Panc1 (cell line): ENCODE measurements around the gene KIF26A. TPM values are rescaled to one million over a fixed set of nuclear protein-coding genes. Genes with fewer than 3 reads are reported as not detected.

ENCODE experiments used
- ATAC-seq: fragments of 200-7000 bp; cut with Tn5 transposase; 2 replicates; pipeline ENCODE4 v1.9.1; 2020; ENCODE audit warnings: mild to moderate bottlenecking, moderate library complexity
- BruUV-seq: library from RNA; stranded (reverse); fragments of 400-500 nt; replicated peaks from 2 replicates; lab custom pipeline; 2021; lab: Mats Ljungman, UMichigan
- CTCF ChIA-PET: fragments of 300-600 bp; sonication (Branson Sonifier 250); formaldehyde crosslinking; loops from one replicate; lab custom pipeline; 2022; ENCODE audit warnings: antibody characterized with exemption; lab: Charles Lee
- POLR2A ChIA-PET: fragments of 300-600 bp; sonication (Branson Sonifier 250); formaldehyde crosslinking; loops from one replicate; lab custom pipeline; 2022; ENCODE audit warnings: antibody characterized with exemption; lab: Charles Lee
- DNase-seq: peaks from one replicate; pipeline ENCODE4 v3.0.0-alpha.2; 2010; ENCODE audit warnings: low read depth, low spot score
- H3K27ac ChIP-seq: 2 replicates; pipeline ENCODE4 v1.5.1; 2011; ENCODE audit warnings: mild to moderate bottlenecking, low read length, inconsistent platforms
- H3K27me3 ChIP-seq: fragments of 200-500 bp; sonication (Bioruptor generic); 2 replicates; pipeline ENCODE4 v1.6.0; 2014; ENCODE audit warnings: low read length, inconsistent platforms; ENCODE audit not compliant: control insufficient read depth, insufficient read depth
- H3K36me3 ChIP-seq: fragments of 200-500 bp; sonication (Bioruptor generic); 2 replicates; pipeline ENCODE4 v1.5.1; 2014; ENCODE audit warnings: inconsistent platforms, mild to moderate bottlenecking, low read length, moderate library complexity; ENCODE audit not compliant: control insufficient read depth, insufficient read depth
- H3K4me1 ChIP-seq: 2 replicates; pipeline ENCODE4 v1.5.1; 2011; ENCODE audit warnings: inconsistent platforms, mild to moderate bottlenecking, low read length, moderate library complexity; ENCODE audit not compliant: control insufficient read depth, insufficient read depth
- H3K4me3 ChIP-seq, 2 experiments: 2 replicates each; pipeline ENCODE4 v1.5.1; 2011 to 2012; ENCODE audit warnings: low read depth in 2 of 2, low read length in 2 of 2, mild to moderate bottlenecking in 2 of 2, inconsistent platforms in 1 of 2, moderate library complexity in 1 of 2
- H3K9me3 ChIP-seq: fragments of 200-500 bp; sonication (Bioruptor generic); 2 replicates; pipeline ENCODE4 v1.5.1; 2014; ENCODE audit warnings: low read depth, mild to moderate bottlenecking, inconsistent platforms, low read length, moderate library complexity; ENCODE audit not compliant: control insufficient read depth, insufficient read depth
- POLR2AphosphoS5 ChIP-seq: IDR thresholded peaks from 2 replicates; pipeline ENCODE4 v1.6.1; 2012; ENCODE audit warnings: mild to moderate bottlenecking, low read depth, low read length, moderate library complexity
- SIN3A ChIP-seq: IDR thresholded peaks from 2 replicates; pipeline ENCODE4 v1.6.1; 2012; ENCODE audit warnings: low read depth, mild to moderate bottlenecking, low read length, moderate library complexity, borderline replicate concordance; ENCODE audit not compliant: insufficient read depth
- TCF7L2 ChIP-seq: IDR thresholded peaks from 2 replicates; pipeline ENCODE4 v1.6.1; 2011; ENCODE audit warnings: mild to moderate bottlenecking, low read depth, low read length, inconsistent platforms
- in situ Hi-C: cut with HindIII; loops from 2 replicates; pipeline ENCODE4 v1.10.0; 2016; ENCODE audit warnings: low sequenced_read_pairs, low pct_unique_long_range_greater_than_20kb
- intact Hi-C: fragments of 100-400 bp; cut with micrococcal nuclease; formaldehyde crosslinking; loops from one replicate; pipeline ENCODE4 v1.10.0; 2022; ENCODE audit not compliant: unreplicated experiment
- total RNA-seq: library from RNA; stranded (reverse); gene quantifications from one replicate; pipeline ENCODE4 v1.2.1, GENCODE V29; 2021; ENCODE audit not compliant: unreplicated experiment
- TF ChIP-seq, protein P1 (sequence below): fragments of 450-650 bp; IDR thresholded peaks from 2 replicates; pipeline ENCODE4 v1.5.1; 2017; ENCODE audit warnings: mild to moderate bottlenecking
- TF ChIP-seq, protein P2 (sequence below), 2 experiments: IDR thresholded peaks; 2 replicates each; pipeline ENCODE4 v1.6.1; 2011 to 2012; ENCODE audit warnings: low read depth in 2 of 2, control low read depth in 1 of 2, low read length in 1 of 2, mild to moderate bottlenecking in 1 of 2, moderate library complexity in 1 of 2; ENCODE audit not compliant: insufficient read depth in 1 of 2

The KIF26A gene
- total RNA-seq, 1 experiment from 2014 or later, result 4.4 TPM

DNA sequence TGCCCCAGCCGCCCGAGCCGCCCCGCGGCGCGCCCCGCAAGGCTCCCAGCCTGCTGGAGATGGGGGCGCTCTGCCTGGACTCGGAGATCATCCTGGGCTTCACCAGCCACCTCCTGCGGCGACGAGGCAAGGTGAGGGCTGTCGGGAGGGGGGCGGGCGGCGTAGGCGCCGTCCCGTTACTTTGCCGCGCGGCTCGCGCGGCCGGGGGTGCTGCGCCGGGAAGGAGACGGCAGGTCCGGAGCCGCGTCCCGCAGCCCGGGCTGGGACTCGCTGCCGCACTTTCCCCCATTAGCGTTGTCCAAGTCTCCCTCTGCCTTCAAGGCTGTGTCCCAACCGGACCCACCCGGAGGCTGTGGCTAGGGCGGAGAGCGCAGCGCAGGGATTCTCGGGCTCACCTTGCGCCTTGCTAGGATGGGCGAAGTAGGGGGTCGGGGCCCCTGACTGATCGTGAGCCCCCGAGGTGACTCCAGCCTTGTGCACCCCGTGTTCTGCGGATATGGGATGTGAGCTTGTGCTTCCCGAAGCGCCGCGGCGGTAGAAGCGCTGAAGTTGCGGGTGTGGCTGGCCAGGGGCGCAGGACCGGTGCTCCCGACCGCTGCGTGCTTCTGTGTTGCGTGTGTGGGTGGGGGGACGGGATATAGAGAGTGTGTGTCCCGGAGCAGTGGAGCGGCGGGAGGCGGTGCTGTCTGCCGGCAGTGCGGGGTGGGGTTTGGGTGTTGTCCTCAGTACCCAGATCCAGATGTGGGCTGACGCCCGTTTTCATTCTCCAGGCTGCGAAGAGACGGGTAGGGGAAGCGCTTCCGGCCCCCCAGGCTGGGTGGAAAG lies 1.7 kb upstream of the KIF26A start:
- BruUV-seq, result no TSS peak
- DNase-seq (no peak), ATAC-seq (no peak)
- Histone ChIP-seq H3K27me3 (no peaks in the 10 kb centered on the region; the same call in 1 of the 2 replicates), H3K4me1 (no peaks in the 10 kb centered on the region; the same call in 1 of the 2 replicates), H3K9me3 (no peaks in the 10 kb centered on the region), H3K4me3 (peak overlapping the region; percentile 35 to 38), H3K27ac (no peak overlapping the region), H3K36me3 (no peaks in the 10 kb centered on the region; the same call in 1 of the 2 replicates)
- in situ Hi-C loops, result no loop called here
- TF ChIP-seq TCF7L2 (no peak), POLR2AphosphoS5 (no peak), SIN3A (no peak)
- TF ChIP-seq, protein P1, sequence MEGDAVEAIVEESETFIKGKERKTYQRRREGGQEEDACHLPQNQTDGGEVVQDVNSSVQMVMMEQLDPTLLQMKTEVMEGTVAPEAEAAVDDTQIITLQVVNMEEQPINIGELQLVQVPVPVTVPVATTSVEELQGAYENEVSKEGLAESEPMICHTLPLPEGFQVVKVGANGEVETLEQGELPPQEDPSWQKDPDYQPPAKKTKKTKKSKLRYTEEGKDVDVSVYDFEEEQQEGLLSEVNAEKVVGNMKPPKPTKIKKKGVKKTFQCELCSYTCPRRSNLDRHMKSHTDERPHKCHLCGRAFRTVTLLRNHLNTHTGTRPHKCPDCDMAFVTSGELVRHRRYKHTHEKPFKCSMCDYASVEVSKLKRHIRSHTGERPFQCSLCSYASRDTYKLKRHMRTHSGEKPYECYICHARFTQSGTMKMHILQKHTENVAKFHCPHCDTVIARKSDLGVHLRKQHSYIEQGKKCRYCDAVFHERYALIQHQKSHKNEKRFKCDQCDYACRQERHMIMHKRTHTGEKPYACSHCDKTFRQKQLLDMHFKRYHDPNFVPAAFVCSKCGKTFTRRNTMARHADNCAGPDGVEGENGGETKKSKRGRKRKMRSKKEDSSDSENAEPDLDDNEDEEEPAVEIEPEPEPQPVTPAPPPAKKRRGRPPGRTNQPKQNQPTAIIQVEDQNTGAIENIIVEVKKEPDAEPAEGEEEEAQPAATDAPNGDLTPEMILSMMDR, result no peak
- TF ChIP-seq, protein P2, sequence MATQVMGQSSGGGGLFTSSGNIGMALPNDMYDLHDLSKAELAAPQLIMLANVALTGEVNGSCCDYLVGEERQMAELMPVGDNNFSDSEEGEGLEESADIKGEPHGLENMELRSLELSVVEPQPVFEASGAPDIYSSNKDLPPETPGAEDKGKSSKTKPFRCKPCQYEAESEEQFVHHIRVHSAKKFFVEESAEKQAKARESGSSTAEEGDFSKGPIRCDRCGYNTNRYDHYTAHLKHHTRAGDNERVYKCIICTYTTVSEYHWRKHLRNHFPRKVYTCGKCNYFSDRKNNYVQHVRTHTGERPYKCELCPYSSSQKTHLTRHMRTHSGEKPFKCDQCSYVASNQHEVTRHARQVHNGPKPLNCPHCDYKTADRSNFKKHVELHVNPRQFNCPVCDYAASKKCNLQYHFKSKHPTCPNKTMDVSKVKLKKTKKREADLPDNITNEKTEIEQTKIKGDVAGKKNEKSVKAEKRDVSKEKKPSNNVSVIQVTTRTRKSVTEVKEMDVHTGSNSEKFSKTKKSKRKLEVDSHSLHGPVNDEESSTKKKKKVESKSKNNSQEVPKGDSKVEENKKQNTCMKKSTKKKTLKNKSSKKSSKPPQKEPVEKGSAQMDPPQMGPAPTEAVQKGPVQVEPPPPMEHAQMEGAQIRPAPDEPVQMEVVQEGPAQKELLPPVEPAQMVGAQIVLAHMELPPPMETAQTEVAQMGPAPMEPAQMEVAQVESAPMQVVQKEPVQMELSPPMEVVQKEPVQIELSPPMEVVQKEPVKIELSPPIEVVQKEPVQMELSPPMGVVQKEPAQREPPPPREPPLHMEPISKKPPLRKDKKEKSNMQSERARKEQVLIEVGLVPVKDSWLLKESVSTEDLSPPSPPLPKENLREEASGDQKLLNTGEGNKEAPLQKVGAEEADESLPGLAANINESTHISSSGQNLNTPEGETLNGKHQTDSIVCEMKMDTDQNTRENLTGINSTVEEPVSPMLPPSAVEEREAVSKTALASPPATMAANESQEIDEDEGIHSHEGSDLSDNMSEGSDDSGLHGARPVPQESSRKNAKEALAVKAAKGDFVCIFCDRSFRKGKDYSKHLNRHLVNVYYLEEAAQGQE (IDR thresholded peaks at IDR 0.05; ENCODE audit: insufficient read depth in 1 of 2, low read depth in 2 of 2, low read length in 1 of 2), result no peak
- ChIA-PET POLR2A (no interaction called here), CTCF (interaction anchor here (0.6 kb wide), 2 partner anchors 410 to 427 kb away, joined by 3 to 4 read pairs; no protein-coding TSS in a partner anchor)
- intact Hi-C loops, result loop anchor here (2.0 kb wide), 1 partner anchor 428 kb away; no protein-coding TSS in a partner anchor

DNA sequence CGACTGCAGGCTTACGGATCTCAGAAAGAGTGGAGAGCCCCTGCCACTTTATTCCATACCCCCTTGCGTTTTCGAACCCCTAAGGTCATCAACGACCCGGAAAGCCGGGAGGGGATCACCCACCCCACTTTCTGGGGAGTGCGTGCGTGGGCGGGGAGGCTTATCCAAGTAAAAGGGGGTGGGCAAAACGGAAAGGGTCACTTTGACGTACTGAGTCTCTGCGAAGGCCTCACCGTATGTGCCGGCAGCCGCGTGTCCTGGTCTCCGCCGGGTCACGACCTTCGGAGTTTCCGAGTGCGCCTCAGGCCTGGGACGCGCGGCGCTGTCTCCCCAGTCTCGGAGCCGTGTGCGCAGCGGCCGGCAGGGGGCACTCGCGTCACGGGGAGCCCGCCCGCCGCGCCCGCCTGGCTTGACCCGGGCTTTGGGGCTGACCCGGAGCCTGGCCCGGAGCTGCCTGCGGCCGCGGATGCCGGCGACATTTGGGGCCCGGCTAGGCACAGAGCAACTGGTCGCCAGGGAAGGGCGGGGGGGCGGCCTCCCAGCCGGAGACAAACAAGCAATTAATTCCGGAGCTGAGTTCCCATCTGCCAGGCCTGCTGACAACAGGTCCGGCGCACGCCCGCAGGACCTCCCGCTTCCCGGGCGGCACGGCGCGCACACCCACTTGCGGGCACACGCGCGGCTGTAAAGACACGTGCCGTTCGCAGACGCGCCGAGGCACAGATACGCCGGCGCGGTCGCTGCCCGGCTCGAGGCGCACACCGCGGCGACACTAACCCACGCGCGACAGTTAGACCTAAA lies 890 bp upstream of the KIF26A start:
- DNase-seq (no peak), ATAC-seq (peak; percentile 85)
- ChIA-PET POLR2A (no interaction called here), CTCF (interaction anchor here (0.6 kb wide), 1 partner anchor 106 kb away, joined by 4 read pairs; no protein-coding TSS in a partner anchor)
- Histone ChIP-seq H3K4me1 (no peaks in the 10 kb centered on the region; the same call in 1 of the 2 replicates), H3K27ac (no peak overlapping the region), H3K36me3 (no peaks in the 10 kb centered on the region; the same call in 1 of the 2 replicates), H3K9me3 (no peaks in the 10 kb centered on the region), H3K27me3 (no peaks in the 10 kb centered on the region; the same call in 1 of the 2 replicates), H3K4me3 (peak overlapping the region; percentile 46 to 53)
- BruUV-seq, result no TSS peak
- intact Hi-C loops (loop anchor here (2.0 kb wide), 1 partner anchor 427 kb away; no protein-coding TSS in a partner anchor), in situ Hi-C loops (no loop called here)
- TF ChIP-seq, protein P1, result peak; percentile 92
- no peak for TF ChIP-seq TCF7L2
